ENCODE data around the gene TSC22D1.
"Not testable (repeated sequence)": the region's sequence is repeated elsewhere in the genome, so short reads cannot be mapped to it uniquely, and the experiment has no call there.

The TSC22D1 gene

GRCh38 chr13:44459674-44460073, 116.5 kb downstream of the TSC22D1 start:
- TF ChIP-seq FOXP2 (optimal IDR thresholded peaks at IDR 0.05; ENCODE audit: control extremely low read depth, extremely low read length, insufficient read depth) (no peak), POLR2AphosphoS5 (IDR thresholded peaks at IDR 0.05; ENCODE audit: borderline replicate concordance, low read depth, low read length) (no peak), EZH2 (IDR thresholded peaks at IDR 0.05) (no peak)
- Histone ChIP-seq H3K9me3 (ENCODE audit: low read depth, low read length) (no peaks in the 10 kb centered on the region), H3K9ac (ENCODE audit: insufficient read length) (no peak overlapping the region), H3K4me3 (no peak overlapping the region), H3K36me3 (ENCODE audit: insufficient read depth, low read length) (no peaks in the 10 kb centered on the region), H3K27ac (no peak overlapping the region)
- DNase-seq (ENCODE audit: low read depth, low spot score) = no peak

- Histone ChIP-seq H3K4me3 (no peak overlapping the region), H3K9ac (ENCODE audit: insufficient read length) (no peak overlapping the region), H3K36me3 (ENCODE audit: insufficient read depth, low read length) (no peaks in the 10 kb centered on the region), H3K9me3 (ENCODE audit: low read depth, low read length) (no peaks in the 10 kb centered on the region), H3K27ac (no peak overlapping the region)
- no peak for TF ChIP-seq EZH2 (IDR thresholded peaks at IDR 0.05)
- no peak for TF ChIP-seq FOXP2 (optimal IDR thresholded peaks at IDR 0.05; ENCODE audit: control extremely low read depth, extremely low read length, insufficient read depth)
- TF ChIP-seq POLR2AphosphoS5 (IDR thresholded peaks at IDR 0.05; ENCODE audit: borderline replicate concordance, low read depth, low read length) = no peak
- no peak for DNase-seq (ENCODE audit: low read depth, low spot score)
Measured at GRCh38 chr13:44458313-44458975, 117.7 kb downstream of the TSC22D1 start.

GRCh38 chr13:44456212-44456611, 119.9 kb downstream of the TSC22D1 start:
- DNase-seq (ENCODE audit: low read depth, low spot score); H3K9ac ChIP-seq (ENCODE audit: insufficient read length); H3K9me3 ChIP-seq (ENCODE audit: low read depth, low read length); H3K36me3 ChIP-seq (ENCODE audit: insufficient read depth, low read length); H3K27ac ChIP-seq; H3K4me3 ChIP-seq: not testable (repeated sequence)

- Histone ChIP-seq H3K9me3 (ENCODE audit: low read depth, low read length) (no peaks in the 10 kb centered on the region), H3K36me3 (ENCODE audit: insufficient read depth, low read length) (no peaks in the 10 kb centered on the region), H3K27ac (no peak overlapping the region), H3K9ac (ENCODE audit: insufficient read length) (no peak overlapping the region), H3K4me3 (no peak overlapping the region)
- TF ChIP-seq EZH2 (IDR thresholded peaks at IDR 0.05) (no peak), FOXP2 (optimal IDR thresholded peaks at IDR 0.05; ENCODE audit: control extremely low read depth, extremely low read length, insufficient read depth) (no peak), POLR2AphosphoS5 (IDR thresholded peaks at IDR 0.05; ENCODE audit: borderline replicate concordance, low read depth, low read length) (no peak)
- DNase-seq (ENCODE audit: low read depth, low spot score) = no peak
Measured at GRCh38 chr13:44455769-44456168, 120.4 kb downstream of the TSC22D1 start.

- no peak overlapping the region for H3K27ac ChIP-seq
- H3K9ac ChIP-seq (ENCODE audit: insufficient read length) = no peak overlapping the region
- no peak for DNase-seq (ENCODE audit: low read depth, low spot score)
- TF ChIP-seq FOXP2 (optimal IDR thresholded peaks at IDR 0.05; ENCODE audit: control extremely low read depth, extremely low read length, insufficient read depth) = no peak
- no peak for TF ChIP-seq EZH2 (IDR thresholded peaks at IDR 0.05)
- TF ChIP-seq POLR2AphosphoS5 (IDR thresholded peaks at IDR 0.05; ENCODE audit: borderline replicate concordance, low read depth, low read length) = no peak
- H3K4me3 ChIP-seq = no peak overlapping the region
- H3K9me3 ChIP-seq (ENCODE audit: low read depth, low read length) = no peaks in the 10 kb centered on the region
- no peaks in the 10 kb centered on the region for H3K36me3 ChIP-seq (ENCODE audit: insufficient read depth, low read length)
Measured at GRCh38 chr13:44453881-44454280, 122.2 kb downstream of the TSC22D1 start.

GRCh38 chr13:44453069-44453468, 123.1 kb downstream of the TSC22D1 start:
- Histone ChIP-seq H3K9ac (ENCODE audit: insufficient read length) (no peak overlapping the region), H3K27ac (no peak overlapping the region), H3K9me3 (ENCODE audit: low read depth, low read length) (no peaks in the 10 kb centered on the region), H3K4me3 (no peak overlapping the region), H3K36me3 (ENCODE audit: insufficient read depth, low read length) (no peaks in the 10 kb centered on the region)
- DNase-seq (ENCODE audit: low read depth, low spot score) = no peak
- no peak for TF ChIP-seq EZH2 (IDR thresholded peaks at IDR 0.05)
- no peak for TF ChIP-seq FOXP2 (optimal IDR thresholded peaks at IDR 0.05; ENCODE audit: control extremely low read depth, extremely low read length, insufficient read depth)
- TF ChIP-seq POLR2AphosphoS5 (IDR thresholded peaks at IDR 0.05; ENCODE audit: borderline replicate concordance, low read depth, low read length) = no peak

- H3K36me3 ChIP-seq (ENCODE audit: insufficient read depth, low read length) = no peaks in the 10 kb centered on the region
- no peak for TF ChIP-seq FOXP2 (optimal IDR thresholded peaks at IDR 0.05; ENCODE audit: control extremely low read depth, extremely low read length, insufficient read depth)
- TF ChIP-seq POLR2AphosphoS5 (IDR thresholded peaks at IDR 0.05; ENCODE audit: borderline replicate concordance, low read depth, low read length) = no peak
- TF ChIP-seq EZH2 (IDR thresholded peaks at IDR 0.05) = no peak
- H3K4me3 ChIP-seq = no peak overlapping the region
- DNase-seq (ENCODE audit: low read depth, low spot score) = no peak
- no peak overlapping the region for H3K27ac ChIP-seq
- H3K9ac ChIP-seq (ENCODE audit: insufficient read length) = no peak overlapping the region
- H3K9me3 ChIP-seq (ENCODE audit: low read depth, low read length) = no peaks in the 10 kb centered on the region
Measured at GRCh38 chr13:44452418-44452817, 123.7 kb downstream of the TSC22D1 start.

- H3K27ac ChIP-seq = no peak overlapping the region
- no peak for DNase-seq (ENCODE audit: low read depth, low spot score)
Measured at GRCh38 chr13:44451651-44452050, 124.5 kb downstream of the TSC22D1 start.

GRCh38 chr13:44451126-44451525, 125.0 kb downstream of the TSC22D1 start:
- Histone ChIP-seq H3K9ac (ENCODE audit: insufficient read length) (no peak overlapping the region), H3K36me3 (ENCODE audit: insufficient read depth, low read length) (no peaks in the 10 kb centered on the region), H3K4me3 (no peak overlapping the region), H3K27ac (no peak overlapping the region), H3K9me3 (ENCODE audit: low read depth, low read length) (no peaks in the 10 kb centered on the region)
- no peak for DNase-seq (ENCODE audit: low read depth, low spot score)
- TF ChIP-seq POLR2AphosphoS5 (IDR thresholded peaks at IDR 0.05; ENCODE audit: borderline replicate concordance, low read depth, low read length) = no peak
- TF ChIP-seq EZH2 (IDR thresholded peaks at IDR 0.05) = no peak
- TF ChIP-seq FOXP2 (optimal IDR thresholded peaks at IDR 0.05; ENCODE audit: control extremely low read depth, extremely low read length, insufficient read depth) = no peak

More at GRCh38 chr13:44451651-44452050, 124.5 kb downstream of the TSC22D1 start:
- Histone ChIP-seq H3K9me3 (ENCODE audit: low read depth, low read length) (no peaks in the 10 kb centered on the region), H3K36me3 (ENCODE audit: insufficient read depth, low read length) (no peaks in the 10 kb centered on the region), H3K9ac (ENCODE audit: insufficient read length) (no peak overlapping the region), H3K4me3 (no peak overlapping the region)
- TF ChIP-seq POLR2AphosphoS5 (IDR thresholded peaks at IDR 0.05; ENCODE audit: borderline replicate concordance, low read depth, low read length) (no peak), EZH2 (IDR thresholded peaks at IDR 0.05) (no peak), FOXP2 (optimal IDR thresholded peaks at IDR 0.05; ENCODE audit: control extremely low read depth, extremely low read length, insufficient read depth) (no peak)
